Heart left ventricle (tissue), 13 donors: Measurements from ENCODE around the gene DIAPH3.

Experiments used
- POLR2A ChIP-seq, 2 donors: fragments of 450-650 bp; IDR thresholded peaks; one replicate each; pipeline ENCODE4 v1.6.1; 2017; ENCODE audit warnings: antibody characterized with exemption in 2 of 2, mild to moderate bottlenecking in 2 of 2, moderate library complexity in 2 of 2
- TF ChIP-seq, protein P1 (sequence below), 12 donors: fragments of 200-600 bp; sonication (generic) in 4 of 12; IDR thresholded peaks; one replicate each; pipeline versions ENCODE4 v1.5.0 to v1.8.0; 2018 to 2022; ENCODE audit warnings: antibody characterized with exemption in 12 of 12, mild to moderate bottlenecking in 5 of 12
- donor health status: ischemic (EF 13 %, LVEDD 7.1; RV severe dilation, severe dysfunction).
- donor health status: DM: no; HTN: yes; CAD: no.
- donor health status: DM: no; HTN: no; CAD: no.
- donor health status: ischemic (EF 25% LVEDD 6.9; RV normal size, moderate dysfunction).
- donor health status: ischemic (EF 25% LVEDD 5.7; RV mildly dilated, moderate dysfunction).
- donor health status: ischemic (EF 35%, LVEDD 5.7; RV mildly dilated, moderate dysfunction).
- donor health status: nonischemic (EF 11% LVEDD 7.7; RV severe dilation, severe dysfunction).
- donor health status: DM: yes; HTN: yes; CAD: no.
- donor health status: PGD.
- donor health status: ischemic (EF 29% LVEDD 5.4; RV normal size, mild dysfunction).
- donor health status: nonischemic (EF 23%, LVEDD 6.1; RV moderate dilation, normal function).

DNA sequence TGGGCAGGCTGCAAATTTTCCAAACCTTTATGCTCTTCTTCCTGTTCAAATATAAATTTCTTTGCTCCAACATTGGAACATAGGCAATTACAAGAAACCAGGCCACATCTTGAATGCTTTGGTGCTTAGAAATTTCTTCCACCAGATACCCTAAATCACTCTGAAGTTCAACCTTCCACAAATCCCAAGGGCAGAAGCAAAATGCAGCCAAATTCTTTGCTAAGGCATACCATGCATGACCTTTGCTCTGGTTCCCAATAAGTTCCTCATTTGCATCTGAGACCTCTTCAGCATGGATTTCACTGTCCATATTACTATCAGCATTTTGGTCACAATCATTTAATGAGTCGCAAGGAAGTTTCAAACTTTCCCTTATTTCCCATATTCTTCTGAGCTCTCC lies 130.9 kb downstream of the DIAPH3 start:
- TF ChIP-seq, protein P1, sequence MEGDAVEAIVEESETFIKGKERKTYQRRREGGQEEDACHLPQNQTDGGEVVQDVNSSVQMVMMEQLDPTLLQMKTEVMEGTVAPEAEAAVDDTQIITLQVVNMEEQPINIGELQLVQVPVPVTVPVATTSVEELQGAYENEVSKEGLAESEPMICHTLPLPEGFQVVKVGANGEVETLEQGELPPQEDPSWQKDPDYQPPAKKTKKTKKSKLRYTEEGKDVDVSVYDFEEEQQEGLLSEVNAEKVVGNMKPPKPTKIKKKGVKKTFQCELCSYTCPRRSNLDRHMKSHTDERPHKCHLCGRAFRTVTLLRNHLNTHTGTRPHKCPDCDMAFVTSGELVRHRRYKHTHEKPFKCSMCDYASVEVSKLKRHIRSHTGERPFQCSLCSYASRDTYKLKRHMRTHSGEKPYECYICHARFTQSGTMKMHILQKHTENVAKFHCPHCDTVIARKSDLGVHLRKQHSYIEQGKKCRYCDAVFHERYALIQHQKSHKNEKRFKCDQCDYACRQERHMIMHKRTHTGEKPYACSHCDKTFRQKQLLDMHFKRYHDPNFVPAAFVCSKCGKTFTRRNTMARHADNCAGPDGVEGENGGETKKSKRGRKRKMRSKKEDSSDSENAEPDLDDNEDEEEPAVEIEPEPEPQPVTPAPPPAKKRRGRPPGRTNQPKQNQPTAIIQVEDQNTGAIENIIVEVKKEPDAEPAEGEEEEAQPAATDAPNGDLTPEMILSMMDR (IDR thresholded peaks at IDR 0.05) = no peak
- no peak for TF ChIP-seq POLR2A (IDR thresholded peaks at IDR 0.05)
